Trophoblast cell (in vitro differentiated cells and primary cell): ENCODE results near the gene CD200.

ENCODE experiments used
- DNase-seq, 2 donors: peaks; one replicate each; pipeline ENCODE4 v3.0.0-alpha.2; 2016
- H2AFZ ChIP-seq: 2 replicates; pipeline ENCODE4 v1.6.1; 2013; ENCODE audit warnings: low read length, moderate library complexity, mild to moderate bottlenecking; ENCODE audit not compliant: insufficient read depth, poor library complexity
- H2AK5ac ChIP-seq: 2 replicates; pipeline ENCODE4 v1.6.1; 2013; ENCODE audit warnings: mild to moderate bottlenecking, low read length
- H2BK120ac ChIP-seq: 2 replicates; pipeline ENCODE4 v1.6.1; 2013; ENCODE audit warnings: low read length, mild to moderate bottlenecking, moderate library complexity; ENCODE audit not compliant: insufficient read depth, poor library complexity
- H2BK12ac ChIP-seq: 2 replicates; pipeline ENCODE4 v1.6.1; 2013; ENCODE audit warnings: mild to moderate bottlenecking, low read length, moderate library complexity
- H2BK5ac ChIP-seq: 2 replicates; pipeline ENCODE4 v1.6.1; 2013; ENCODE audit warnings: low read length, low read depth, moderate library complexity, mild to moderate bottlenecking; ENCODE audit not compliant: poor library complexity
- H3K14ac ChIP-seq: 2 replicates; pipeline ENCODE4 v1.6.1; 2013; ENCODE audit warnings: mild to moderate bottlenecking, low read length
- H3K18ac ChIP-seq: 2 replicates; pipeline ENCODE4 v1.6.1; 2013; ENCODE audit warnings: mild to moderate bottlenecking, low read length
- H3K23ac ChIP-seq: 2 replicates; pipeline ENCODE4 v1.6.1; 2013; ENCODE audit warnings: low read length
- H3K27ac ChIP-seq: 2 replicates; pipeline ENCODE4 v1.5.1; 2013; ENCODE audit warnings: low read depth, mild to moderate bottlenecking, inconsistent platforms, low read length, moderate library complexity
- H3K27me3 ChIP-seq: 2 replicates; pipeline ENCODE4 v1.6.1; 2013; ENCODE audit warnings: inconsistent platforms, mild to moderate bottlenecking, low read length, moderate library complexity; ENCODE audit not compliant: insufficient read depth
- H3K36me3 ChIP-seq, 2 experiments: 1 replicate in 1 of 2; 2 replicates in 1 of 2; pipeline ENCODE4 v1.6.1; 2013; ENCODE audit warnings: low read length in 2 of 2, mild to moderate bottlenecking in 2 of 2, moderate library complexity in 1 of 2; ENCODE audit not compliant: insufficient read depth in 2 of 2, control insufficient read depth in 1 of 2
- H3K4ac ChIP-seq: 2 replicates; pipeline ENCODE4 v1.6.1; 2013; ENCODE audit warnings: low read depth, mild to moderate bottlenecking, low read length, moderate library complexity
- H3K4me1 ChIP-seq, 2 experiments: 1 replicate in 1 of 2; 2 replicates in 1 of 2; pipeline ENCODE4 v1.6.1; 2013; ENCODE audit warnings: low read length in 2 of 2, mild to moderate bottlenecking in 2 of 2, moderate library complexity in 1 of 2; ENCODE audit not compliant: insufficient read depth in 2 of 2, control insufficient read depth in 1 of 2
- H3K4me2 ChIP-seq: 2 replicates; pipeline ENCODE4 v1.6.1; 2013; ENCODE audit warnings: inconsistent platforms, mild to moderate bottlenecking, low read length, moderate library complexity
- H3K4me3 ChIP-seq: 2 replicates; pipeline ENCODE4 v1.5.1; 2013; ENCODE audit warnings: mild to moderate bottlenecking, low read depth, low read length, inconsistent platforms
- H3K79me1 ChIP-seq: one replicate; pipeline ENCODE4 v1.6.1; 2013; ENCODE audit warnings: low read length
- H3K79me2 ChIP-seq: 2 replicates; pipeline ENCODE4 v1.6.1; 2013; ENCODE audit warnings: low read length, mild to moderate bottlenecking; ENCODE audit not compliant: control insufficient read depth, insufficient read depth, poor library complexity
- H3K9ac ChIP-seq: 2 replicates; pipeline ENCODE4 v1.6.1; 2013; ENCODE audit warnings: mild to moderate bottlenecking, low read length
- H3K9me3 ChIP-seq: 2 replicates; pipeline ENCODE4 v1.6.1; 2013; ENCODE audit warnings: low read depth, mild to moderate bottlenecking, control low read depth, inconsistent platforms, low read length; ENCODE audit not compliant: insufficient read depth
- H4K12ac ChIP-seq: 2 replicates; pipeline ENCODE4 v1.6.1; 2013; ENCODE audit warnings: low read depth, mild to moderate bottlenecking, low read length, moderate library complexity
- H4K8ac ChIP-seq: 2 replicates; pipeline ENCODE4 v1.6.1; 2013; ENCODE audit warnings: low read depth, mild to moderate bottlenecking, low read length, moderate library complexity
- H4K91ac ChIP-seq: one replicate; pipeline ENCODE4 v1.6.1; 2013; ENCODE audit warnings: low read depth, mild to moderate bottlenecking, low read length, moderate library complexity
- WGBS: extraction: QIAGEN DNeasy Blood & Tissue Kit; methylation state at CpG from one replicate; pipeline ENCODE4 v1.1.7; 2013; ENCODE audit warnings: missing lambda C conversion rate; ENCODE audit not compliant: insufficient read length, insufficient coverage; ENCODE audit errors: extremely low coverage; 5-methylcytosine and 5-hydroxymethylcytosine counted together

The CD200 gene

GRCh38 chr3:112304611-112305010, 28.3 kb upstream of the CD200 start:
- peaks cover 3 to 13% of the 10 kb centered on the region in 2 experiments for H3K4me1 ChIP-seq
- H2AK5ac ChIP-seq, result no peak overlapping the region
- DNase-seq, result no peak

GRCh38 chr3:112306825-112307224, 26.1 kb upstream of the CD200 start:
- no peaks in the 10 kb centered on the region for H3K79me2 ChIP-seq
- no peaks in the 10 kb centered on the region for H3K27me3 ChIP-seq
- no peak overlapping the region for H3K4me2 ChIP-seq
- no peak for DNase-seq
- no peak overlapping the region for H2BK5ac ChIP-seq
- peaks cover 6% of the 10 kb centered on the region for H3K9me3 ChIP-seq
- H3K14ac ChIP-seq, result no peak overlapping the region
- H3K4me3 ChIP-seq, result no peak overlapping the region
- no peak overlapping the region for H3K9ac ChIP-seq
- H3K4ac ChIP-seq, result no peak overlapping the region
- H2AFZ ChIP-seq, result no peak overlapping the region
- no peak overlapping the region for H3K23ac ChIP-seq
- H3K18ac ChIP-seq, result no peak overlapping the region
- WGBS, result no CpG with 5 or more reads among the region's 9 CpGs
- no peaks in the 10 kb centered on the region for H3K36me3 ChIP-seq
- H3K4me1 ChIP-seq, result peaks cover 3 to 13% of the 10 kb centered on the region in 2 experiments
- no peak overlapping the region for H4K8ac ChIP-seq
- no peak overlapping the region for H4K91ac ChIP-seq
- no peak overlapping the region for H4K12ac ChIP-seq
- no peak overlapping the region for H2AK5ac ChIP-seq
- H3K79me1 ChIP-seq, result no peaks in the 10 kb centered on the region
- no peak overlapping the region for H3K27ac ChIP-seq
- H2BK12ac ChIP-seq, result no peak overlapping the region
- H2BK120ac ChIP-seq, result no peak overlapping the region

More at GRCh38 chr3:112304611-112305010, 28.3 kb upstream of the CD200 start:
- Histone ChIP-seq H3K23ac (no peak overlapping the region), H3K27me3 (no peaks in the 10 kb centered on the region), H4K12ac (no peak overlapping the region), H3K18ac (no peak overlapping the region), H4K8ac (no peak overlapping the region), H3K36me3 (no peaks in the 10 kb centered on the region), H3K9me3 (peaks cover 6% of the 10 kb centered on the region), H3K9ac (no peak overlapping the region), H3K4me2 (no peak overlapping the region), H4K91ac (no peak overlapping the region), H3K27ac (no peak overlapping the region), H3K4ac (no peak overlapping the region), H2AFZ (no peak overlapping the region), H3K79me1 (no peaks in the 10 kb centered on the region), H2BK5ac (no peak overlapping the region), H3K4me3 (no peak overlapping the region), H3K79me2 (no peaks in the 10 kb centered on the region), H2BK12ac (no peak overlapping the region), H2BK120ac (no peak overlapping the region), H3K14ac (no peak overlapping the region)
- WGBS, result no CpG with 5 or more reads among the region's 2 CpGs

- H3K9ac ChIP-seq, result no peak overlapping the region
- H3K18ac ChIP-seq, result no peak overlapping the region
- no peak for DNase-seq
- H3K23ac ChIP-seq, result no peak overlapping the region
- H2AFZ ChIP-seq, result no peak overlapping the region
- no peak overlapping the region for H3K27ac ChIP-seq
- no peak overlapping the region for H2BK5ac ChIP-seq
- peaks cover 3 to 13% of the 10 kb centered on the region in 2 experiments for H3K4me1 ChIP-seq
- no peak overlapping the region for H4K8ac ChIP-seq
- H3K36me3 ChIP-seq, result no peaks in the 10 kb centered on the region
- H3K27me3 ChIP-seq, result no peaks in the 10 kb centered on the region
- no peak overlapping the region for H3K14ac ChIP-seq
- H3K79me1 ChIP-seq, result no peaks in the 10 kb centered on the region
- WGBS, result no CpG with 5 or more reads among the region's 4 CpGs
- no peak overlapping the region for H3K4me3 ChIP-seq
- H3K4me2 ChIP-seq, result no peak overlapping the region
- H3K79me2 ChIP-seq, result no peaks in the 10 kb centered on the region
- no peak overlapping the region for H2BK12ac ChIP-seq
- peaks cover under 1% of the 10 kb centered on the region for H3K9me3 ChIP-seq
- H3K4ac ChIP-seq, result no peak overlapping the region
- no peak overlapping the region for H2AK5ac ChIP-seq
- no peak overlapping the region for H2BK120ac ChIP-seq
- H4K12ac ChIP-seq, result no peak overlapping the region
- H4K91ac ChIP-seq, result no peak overlapping the region
These were observed 25.4 kb upstream of the CD200 start for GRCh38 chr3:112307557-112307956.

- H3K23ac ChIP-seq, result no peak overlapping the region
- H2BK5ac ChIP-seq, result no peak overlapping the region
- no peak overlapping the region for H3K18ac ChIP-seq
- H3K4me2 ChIP-seq, result no peak overlapping the region
- H3K4me3 ChIP-seq, result no peak overlapping the region
- H3K36me3 ChIP-seq, result no peaks in the 10 kb centered on the region
- H3K4me1 ChIP-seq, result peaks cover 2 to 8% of the 10 kb centered on the region in 2 experiments
- H4K8ac ChIP-seq, result no peak overlapping the region
- H2AFZ ChIP-seq, result no peak overlapping the region
- H3K27ac ChIP-seq, result no peak overlapping the region
- H3K4ac ChIP-seq, result no peak overlapping the region
- H4K12ac ChIP-seq, result no peak overlapping the region
- no CpG with 5 or more reads among the region's 7 CpGs for WGBS
- no peak overlapping the region for H3K14ac ChIP-seq
- no peaks in the 10 kb centered on the region for H3K9me3 ChIP-seq
- no peak overlapping the region for H4K91ac ChIP-seq
- H3K79me2 ChIP-seq, result no peaks in the 10 kb centered on the region
- no peak overlapping the region for H2BK120ac ChIP-seq
- DNase-seq, result peak; percentile 79 to 93
- no peaks in the 10 kb centered on the region for H3K27me3 ChIP-seq
- no peaks in the 10 kb centered on the region for H3K79me1 ChIP-seq
- no peak overlapping the region for H3K9ac ChIP-seq
- no peak overlapping the region for H2BK12ac ChIP-seq
- no peak overlapping the region for H2AK5ac ChIP-seq
These were observed 24.6 kb upstream of the CD200 start for GRCh38 chr3:112308151-112308911.
